Activated CD4-positive, alpha-beta memory T cell treated with anti-CD3 and anti-CD28 coated beads for 36 hours (primary cell): ENCODE data around the gene METTL8. TPM values are rescaled to one million over a fixed set of nuclear protein-coding genes. Genes with fewer than 3 reads are reported as not detected.
"Not testable (repeated sequence)": the region's sequence is repeated elsewhere in the genome, so short reads cannot be mapped to it uniquely, and the experiment has no call there.

Experiments
- CTCF ChIA-PET: fragments of 350-600 bp; sonication (Branson Sonifier 250); formaldehyde crosslinking; loops from one replicate; lab custom pipeline; 2021; ENCODE audit warnings: antibody characterized with exemption, inconsistent platforms; lab: Charles Lee
- POLR2A ChIA-PET: fragments of 350-600 bp; sonication (Branson Sonifier 250); formaldehyde crosslinking; loops from one replicate; lab custom pipeline; 2021; ENCODE audit warnings: antibody characterized with exemption; lab: Charles Lee
- DNase-seq: peaks from one replicate; pipeline ENCODE4 v3.0.0-alpha.2; 2020
- H3K27ac Mint-ChIP-seq: one replicate; pipeline ENCODE4 v1.8.0; 2021; ENCODE audit warnings: mixed read lengths
- H3K27me3 Mint-ChIP-seq: one replicate; pipeline ENCODE4 v1.8.0; 2021; ENCODE audit warnings: mixed read lengths
- H3K36me3 Mint-ChIP-seq: one replicate; pipeline ENCODE4 v1.8.0; 2021; ENCODE audit warnings: mixed read lengths
- H3K4me1 Mint-ChIP-seq: one replicate; pipeline ENCODE4 v1.8.0; 2021; ENCODE audit warnings: low read depth, mixed read lengths
- H3K4me3 Mint-ChIP-seq: one replicate; pipeline ENCODE4 v1.8.0; 2021; ENCODE audit warnings: mild to moderate bottlenecking, mixed read lengths
- H3K9me3 Mint-ChIP-seq: one replicate; pipeline ENCODE4 v1.8.0; 2021; ENCODE audit warnings: mixed read lengths
- intact Hi-C: fragments of 100-400 bp; cut with micrococcal nuclease; formaldehyde crosslinking; loops from one replicate; pipeline ENCODE4 v1.15.1; 2023
- total RNA-seq, 2 experiments: library from RNA; stranded (reverse); gene quantifications; one replicate each; pipeline ENCODE4 v1.2.3, GENCODE V29; 2021

Gene METTL8
- total RNA-seq, 2 experiments from 2014 or later: 33.3 to 40.9 TPM

DNA sequence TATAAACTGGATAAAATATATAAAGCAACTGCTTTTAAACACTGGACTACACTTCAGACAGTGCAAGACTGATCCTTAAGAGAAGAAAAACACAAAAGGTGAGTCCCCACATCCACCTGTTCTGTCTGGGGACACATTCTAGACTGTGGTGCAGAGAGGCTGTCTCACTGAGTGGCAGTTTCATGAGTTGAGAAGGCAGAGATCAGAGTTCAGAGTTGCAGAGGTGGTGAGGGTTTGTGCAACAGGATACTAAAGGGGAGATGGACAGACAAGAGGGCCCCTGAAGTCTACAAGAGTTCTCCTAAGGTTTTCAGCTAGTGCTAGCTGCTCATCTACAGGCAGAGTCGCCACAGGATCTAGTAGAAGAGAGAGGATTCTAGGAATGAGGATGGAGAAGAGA, 68.0 kb downstream of the METTL8 start:
- no peak for DNase-seq
- H3K27me3 Mint-ChIP-seq: no peaks in the 10 kb centered on the region
- intact Hi-C loops: no loop called here
- no peak overlapping the region for H3K4me3 Mint-ChIP-seq
- peaks cover 12% of the 10 kb centered on the region for H3K9me3 Mint-ChIP-seq
- CTCF ChIA-PET: no interaction called here
- peaks cover 15% of the 10 kb centered on the region for H3K36me3 Mint-ChIP-seq
- POLR2A ChIA-PET: no interaction called here
- H3K27ac Mint-ChIP-seq: no peak overlapping the region
- no peaks in the 10 kb centered on the region for H3K4me1 Mint-ChIP-seq

GRCh38 chr2:171365232-171365631, 68.6 kb downstream of the METTL8 start:
- Mint-ChIP-seq H3K27ac (no peak overlapping the region), H3K27me3 (no peaks in the 10 kb centered on the region), H3K36me3 (peaks cover 15% of the 10 kb centered on the region), H3K9me3 (peaks cover 12% of the 10 kb centered on the region), H3K4me1 (no peaks in the 10 kb centered on the region), H3K4me3 (no peak overlapping the region)
- intact Hi-C loops: no loop called here
- ChIA-PET POLR2A (no interaction called here), CTCF (no interaction called here)
- no peak for DNase-seq

GRCh38 chr2:171362396-171362795, 71.4 kb downstream of the METTL8 start:
- intact Hi-C loops: no loop called here
- no peak overlapping the region for H3K27ac Mint-ChIP-seq
- H3K9me3 Mint-ChIP-seq: peaks cover 12% of the 10 kb centered on the region
- H3K36me3 Mint-ChIP-seq: peaks cover 27% of the 10 kb centered on the region
- DNase-seq: no peak
- ChIA-PET CTCF (interaction anchor here (1.2 kb wide), 1 partner anchor 221 kb away, joined by 3 read pairs; no protein-coding TSS in a partner anchor), POLR2A (no interaction called here)
- no peaks in the 10 kb centered on the region for H3K27me3 Mint-ChIP-seq
- no peaks in the 10 kb centered on the region for H3K4me1 Mint-ChIP-seq
- no peak overlapping the region for H3K4me3 Mint-ChIP-seq

GRCh38 chr2:171360905-171361304, 72.9 kb downstream of the METTL8 start:
- no peak overlapping the region for H3K27ac Mint-ChIP-seq
- H3K27me3 Mint-ChIP-seq: no peaks in the 10 kb centered on the region
- DNase-seq: no peak
- peaks cover 3% of the 10 kb centered on the region for H3K9me3 Mint-ChIP-seq
- ChIA-PET POLR2A (no interaction called here), CTCF (no interaction called here)
- no peak overlapping the region for H3K4me3 Mint-ChIP-seq
- no peaks in the 10 kb centered on the region for H3K4me1 Mint-ChIP-seq
- intact Hi-C loops: no loop called here
- H3K36me3 Mint-ChIP-seq: peaks cover 22% of the 10 kb centered on the region

- CTCF ChIA-PET, intact Hi-C loops, H3K4me3 Mint-ChIP-seq, DNase-seq, POLR2A ChIA-PET, H3K27me3 Mint-ChIP-seq, H3K27ac Mint-ChIP-seq, H3K4me1 Mint-ChIP-seq: not testable (repeated sequence)
- H3K36me3 Mint-ChIP-seq: peaks cover 23% of the 10 kb centered on the region
- H3K9me3 Mint-ChIP-seq: peaks cover 19% of the 10 kb centered on the region
These were observed 80.0 kb downstream of the METTL8 start for GRCh38 chr2:171353746-171354145.

DNA sequence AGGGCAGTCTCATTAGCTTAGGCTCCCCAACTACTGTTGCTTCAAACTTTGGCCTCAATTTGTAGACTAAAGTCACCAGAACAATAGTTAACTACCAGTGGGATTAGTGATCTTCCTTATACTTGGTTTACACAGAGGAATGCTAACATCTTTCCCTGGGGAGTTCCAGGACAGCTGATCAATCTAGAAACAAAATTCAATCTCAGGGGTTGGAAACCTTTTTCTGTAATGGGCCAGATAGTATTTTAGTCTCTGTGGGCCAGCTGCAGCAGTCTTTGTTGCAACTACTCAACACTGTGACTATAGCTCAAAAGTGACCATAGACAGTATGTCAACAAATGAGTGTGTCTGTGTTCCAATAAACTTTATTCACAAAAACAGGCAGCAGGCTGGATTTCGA, 85.7 kb downstream of the METTL8 start:
- CTCF ChIA-PET: interaction anchor here (0.8 to 1.2 kb wide), 3 partner anchors 11 to 89 kb away, joined by 3 to 5 read pairs (median 3); no protein-coding TSS in a partner anchor
- no peak for DNase-seq
- Mint-ChIP-seq H3K27me3 (no peaks in the 10 kb centered on the region), H3K27ac (no peak overlapping the region), H3K36me3 (peaks cover 4% of the 10 kb centered on the region), H3K9me3 (peaks cover 14% of the 10 kb centered on the region), H3K4me1 (peaks cover 31% of the 10 kb centered on the region), H3K4me3 (no peak overlapping the region)
- intact Hi-C loops: loop anchor here (5.0 kb wide), 1 partner anchor 54 kb away; no protein-coding TSS in a partner anchor
- POLR2A ChIA-PET: interaction anchor here (1.3 to 1.5 kb wide), 2 partner anchors 31 to 189 kb away, joined by 3 to 5 read pairs; no protein-coding TSS in a partner anchor

DNA sequence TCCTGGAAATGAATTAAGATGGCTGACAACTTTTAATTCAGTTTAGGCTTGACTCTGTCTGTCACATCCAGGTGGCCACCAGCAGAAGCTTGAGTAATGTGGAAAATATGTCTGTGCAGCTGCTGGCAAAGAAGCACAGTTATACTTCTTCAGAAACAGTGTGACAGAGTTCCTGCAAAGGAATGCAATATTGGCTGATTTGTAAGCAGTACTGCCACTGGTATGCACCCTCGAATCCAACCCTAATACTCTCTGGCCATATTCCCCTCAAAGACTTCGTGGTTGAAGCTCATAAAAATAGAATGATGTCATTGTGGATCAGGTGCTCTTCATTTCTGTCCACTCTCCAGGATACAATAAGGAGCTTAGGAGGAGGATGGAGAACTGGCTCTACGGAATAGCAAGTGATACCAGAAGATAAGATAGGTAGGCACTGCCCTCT, 86.2 kb downstream of the METTL8 start:
- CTCF ChIA-PET: interaction anchor here (0.8 to 1.2 kb wide), 3 partner anchors 12 to 90 kb away, joined by 3 to 5 read pairs (median 3); no protein-coding TSS in a partner anchor
- H3K27me3 Mint-ChIP-seq: no peaks in the 10 kb centered on the region
- intact Hi-C loops: loop anchor here (1.0 to 5.0 kb wide), 3 partner anchors 28 to 69 kb away; no protein-coding TSS in a partner anchor
- peak; percentile 39 for DNase-seq
- H3K4me1 Mint-ChIP-seq: peaks cover 31% of the 10 kb centered on the region
- H3K27ac Mint-ChIP-seq: peak overlapping the region; percentile 65
- no peak overlapping the region for H3K4me3 Mint-ChIP-seq
- H3K9me3 Mint-ChIP-seq: peaks cover 13% of the 10 kb centered on the region
- POLR2A ChIA-PET: interaction anchor here (1.3 to 1.5 kb wide), 2 partner anchors 30 to 189 kb away, joined by 3 to 5 read pairs; no protein-coding TSS in a partner anchor
- H3K36me3 Mint-ChIP-seq: peaks cover 4% of the 10 kb centered on the region

DNA sequence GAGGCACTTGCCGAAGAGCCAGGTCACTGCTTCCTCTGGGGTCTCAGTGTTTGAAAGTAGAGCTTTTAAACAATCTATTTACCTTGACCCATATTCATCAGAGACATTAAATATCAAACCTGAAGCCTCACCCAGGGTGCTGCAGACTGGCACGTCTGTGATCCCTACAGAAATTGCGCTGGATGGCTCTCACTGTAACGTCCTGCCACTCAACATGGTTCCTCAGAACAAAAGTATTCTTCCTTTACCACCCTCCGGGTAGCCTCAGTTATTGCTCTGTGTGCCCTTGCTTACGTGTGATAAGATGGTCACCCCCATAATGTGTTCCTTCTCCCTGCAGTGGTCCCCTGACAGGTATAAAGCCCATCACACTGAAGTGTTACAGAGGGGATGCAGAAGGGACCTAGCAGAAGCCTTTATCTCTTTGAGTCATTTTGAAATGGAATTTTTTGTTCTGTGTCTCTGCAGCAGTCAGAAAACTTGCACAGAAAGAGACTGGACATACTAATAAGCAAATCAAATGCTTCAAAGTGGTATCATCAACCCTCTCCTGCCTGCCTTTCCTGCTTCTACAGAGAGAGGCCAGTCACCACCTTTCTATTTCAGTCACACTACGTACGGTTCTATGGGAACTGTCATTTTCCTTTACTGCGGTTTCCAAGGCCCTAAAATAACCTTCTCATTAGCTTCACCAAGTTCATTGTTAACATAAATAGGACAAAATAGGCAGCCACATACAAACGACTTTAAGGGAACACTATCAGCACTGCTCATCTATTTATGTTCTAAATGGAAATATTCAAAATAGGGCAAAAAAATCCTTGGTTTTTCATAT, 86.8 kb downstream of the METTL8 start:
- intact Hi-C loops: loop anchor here (1.0 to 5.0 kb wide), 3 partner anchors 28 to 70 kb away; no protein-coding TSS in a partner anchor

DNA sequence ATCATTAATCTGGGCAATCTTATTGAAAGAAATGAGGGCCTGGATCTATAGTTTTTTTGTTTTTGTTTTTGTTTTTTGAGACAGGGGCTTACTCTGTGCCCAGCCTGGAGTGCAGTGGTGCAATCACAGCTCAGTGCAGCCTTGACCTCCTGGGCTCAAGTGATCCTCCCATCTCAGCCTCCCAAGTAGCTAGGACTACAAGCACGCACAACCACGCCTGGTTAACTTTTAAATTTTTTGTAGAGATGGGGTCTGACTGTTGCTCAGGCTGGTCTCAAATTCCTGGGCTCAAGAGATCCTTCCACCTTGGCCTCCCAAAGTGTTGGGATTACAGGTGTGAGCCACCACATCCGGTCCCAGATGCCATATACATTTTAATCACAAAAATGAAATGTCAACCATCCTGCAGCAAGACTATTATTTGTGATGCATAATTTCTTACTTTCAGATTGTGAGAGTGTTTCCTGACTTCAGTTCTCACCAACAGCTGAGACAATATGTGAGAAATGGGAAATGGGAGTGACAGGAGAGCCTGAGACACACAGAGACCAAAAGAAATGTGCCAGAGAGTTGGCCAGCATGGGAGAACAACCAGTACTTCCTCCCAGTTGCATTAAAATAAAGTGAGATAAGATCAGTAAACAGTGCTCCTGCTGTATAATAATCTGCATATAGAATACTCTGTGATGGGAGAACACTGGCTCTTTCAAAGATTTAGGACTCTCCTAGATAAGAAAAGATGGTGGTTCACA, 87.6 kb downstream of the METTL8 start:
- no peaks in the 10 kb centered on the region for H3K27me3 Mint-ChIP-seq
- no peak overlapping the region for H3K27ac Mint-ChIP-seq
- ChIA-PET POLR2A (no interaction called here), CTCF (interaction anchor here (1.4 kb wide), 1 partner anchor 70 kb away, joined by 4 read pairs; no protein-coding TSS in a partner anchor)
- peaks cover 4% of the 10 kb centered on the region for H3K9me3 Mint-ChIP-seq
- intact Hi-C loops: loop anchor here (2.0 to 5.0 kb wide), 2 partner anchors 56 to 71 kb away; no protein-coding TSS in a partner anchor
- H3K4me1 Mint-ChIP-seq: peaks cover 34% of the 10 kb centered on the region
- no peak for DNase-seq
- H3K36me3 Mint-ChIP-seq: peaks cover 2% of the 10 kb centered on the region
- H3K4me3 Mint-ChIP-seq: no peak overlapping the region

More for the DNA sequence above, 86.8 kb downstream of the METTL8 start:
- peaks cover 10% of the 10 kb centered on the region for H3K9me3 Mint-ChIP-seq
- peaks cover 5% of the 10 kb centered on the region for H3K36me3 Mint-ChIP-seq
- no peak for DNase-seq
- POLR2A ChIA-PET: interaction anchor here (1.3 to 1.5 kb wide), 2 partner anchors 30 to 188 kb away, joined by 3 to 5 read pairs; no protein-coding TSS in a partner anchor
- no peaks in the 10 kb centered on the region for H3K27me3 Mint-ChIP-seq
- no peak overlapping the region for H3K4me3 Mint-ChIP-seq
- CTCF ChIA-PET: interaction anchor here (0.8 to 1.2 kb wide), 3 partner anchors 12 to 90 kb away, joined by 3 to 5 read pairs (median 3); no protein-coding TSS in a partner anchor
- peak overlapping the region; percentile 65 for H3K27ac Mint-ChIP-seq
- H3K4me1 Mint-ChIP-seq: peaks cover 34% of the 10 kb centered on the region

- H3K27me3 Mint-ChIP-seq: no peaks in the 10 kb centered on the region
- ChIA-PET CTCF (no interaction called here), POLR2A (no interaction called here)
- peaks cover 34% of the 10 kb centered on the region for H3K4me1 Mint-ChIP-seq
- peaks cover 1% of the 10 kb centered on the region for H3K36me3 Mint-ChIP-seq
- no peak overlapping the region for H3K27ac Mint-ChIP-seq
- H3K9me3 Mint-ChIP-seq: no peaks in the 10 kb centered on the region
- DNase-seq: no peak
- intact Hi-C loops: no loop called here
- H3K4me3 Mint-ChIP-seq: no peak overlapping the region
These were observed 89.6 kb downstream of the METTL8 start for GRCh38 chr2:171344182-171344581.

DNA sequence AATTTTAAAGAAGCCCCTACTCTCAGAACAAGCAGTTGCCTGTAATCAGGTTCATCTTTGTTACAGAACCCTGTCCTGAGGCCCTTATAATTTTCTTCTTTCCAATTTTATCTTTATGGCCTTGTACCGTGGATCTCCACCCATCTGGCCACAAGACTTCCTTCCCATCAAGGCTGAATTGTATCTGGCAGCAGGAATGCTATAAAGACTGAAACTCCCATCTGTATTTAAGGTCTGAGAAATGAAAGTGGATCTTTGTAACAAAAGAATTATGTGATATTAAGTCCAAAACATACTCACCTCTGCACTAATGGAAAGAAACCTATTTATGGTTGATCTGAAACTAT, 91.8 kb downstream of the METTL8 start:
- DNase-seq: no peak
- Mint-ChIP-seq H3K27me3 (no peaks in the 10 kb centered on the region), H3K9me3 (no peaks in the 10 kb centered on the region), H3K36me3 (peaks cover 1% of the 10 kb centered on the region), H3K4me3 (no peak overlapping the region), H3K4me1 (peaks cover 24% of the 10 kb centered on the region), H3K27ac (no peak overlapping the region)
- POLR2A ChIA-PET: no interaction called here
- CTCF ChIA-PET: no interaction called here
- intact Hi-C loops: no loop called here
